OCI-LY3 (cell line): ENCODE data around the gene EFEMP1.
"Not testable (repeated sequence)": the region's sequence is repeated elsewhere in the genome, so short reads cannot be mapped to it uniquely, and the experiment has no call there.

Experiments
- H2AFZ ChIP-seq: fragments of 200-600, 300-600 bp; shearing (Covaris generic); 2 replicates; pipeline ENCODE4 v1.6.0; 2014; ENCODE audit warnings: antibody characterized with exemption, low read depth, low read length
- H3K27ac ChIP-seq: fragments of 200-600, 300-600 bp; sonication (generic); 2 replicates; pipeline ENCODE4 v1.5.1; 2014; ENCODE audit warnings: mild to moderate bottlenecking, low read length, moderate library complexity, mixed read lengths
- H3K27me3 ChIP-seq: fragments of 200-600, 300-600 bp; sonication (generic); 2 replicates; pipeline ENCODE4 v1.6.1; 2014; ENCODE audit warnings: low read depth, low read length, mixed read lengths
- H3K36me3 ChIP-seq: fragments of 200-600, 300-600 bp; sonication (generic); replicated peaks from 2 replicates; pipeline ENCODE3; 2014; ENCODE audit warnings: low read depth, low read length, mixed read lengths
- H3K4me1 ChIP-seq: fragments of 300-600, 200-600 bp; sonication (generic); 2 replicates; pipeline ENCODE4 v1.6.1; 2014; ENCODE audit warnings: low read length, mixed read lengths
- H3K4me2 ChIP-seq: fragments of 200-600, 300-600 bp; sonication (generic); 2 replicates; pipeline ENCODE4 v1.6.1; 2014; ENCODE audit warnings: low read length, mixed read lengths
- H3K4me3 ChIP-seq: fragments of 300-600, 200-600 bp; sonication (generic); 2 replicates; pipeline ENCODE4 v1.5.1; 2014; ENCODE audit warnings: antibody characterized with exemption, mild to moderate bottlenecking, low read length, moderate library complexity
- H3K79me2 ChIP-seq: fragments of 300-600, 200-600 bp; shearing (Covaris generic); 2 replicates; pipeline ENCODE4 v1.6.1; 2014; ENCODE audit warnings: mild to moderate bottlenecking, low read length, mixed read lengths
- H3K9ac ChIP-seq: fragments of 300-600, 200-600 bp; shearing (Covaris generic); 2 replicates; pipeline ENCODE4 v1.6.0; 2014; ENCODE audit warnings: mild to moderate bottlenecking, low read length, moderate library complexity
- H3K9me3 ChIP-seq: fragments of 200-600, 300-600 bp; shearing (Covaris generic); 2 replicates; pipeline ENCODE4 v1.6.1; 2014; ENCODE audit warnings: low read length, mixed read lengths; ENCODE audit not compliant: insufficient read depth
- H4K20me1 ChIP-seq: fragments of 200-600, 300-600 bp; sonication (generic); 2 replicates; pipeline ENCODE4 v1.6.1; 2016; ENCODE audit warnings: low read length, mixed read lengths; ENCODE audit not compliant: insufficient read depth
- EZH2phosphoT487 ChIP-seq: fragments of 200-600 bp; shearing (Covaris generic); IDR thresholded peaks from 2 replicates; pipeline ENCODE4 v1.6.1; 2018; ENCODE audit warnings: antibody characterized with exemption, mixed run types, low read depth
- TF ChIP-seq, protein P1 (sequence below): fragments of 200-600, 300-600 bp; sonication (generic); IDR thresholded peaks from 2 replicates; pipeline ENCODE4 v1.5.1; 2014; ENCODE audit warnings: antibody characterized with exemption, low read length, low read depth

EFEMP1 gene

DNA sequence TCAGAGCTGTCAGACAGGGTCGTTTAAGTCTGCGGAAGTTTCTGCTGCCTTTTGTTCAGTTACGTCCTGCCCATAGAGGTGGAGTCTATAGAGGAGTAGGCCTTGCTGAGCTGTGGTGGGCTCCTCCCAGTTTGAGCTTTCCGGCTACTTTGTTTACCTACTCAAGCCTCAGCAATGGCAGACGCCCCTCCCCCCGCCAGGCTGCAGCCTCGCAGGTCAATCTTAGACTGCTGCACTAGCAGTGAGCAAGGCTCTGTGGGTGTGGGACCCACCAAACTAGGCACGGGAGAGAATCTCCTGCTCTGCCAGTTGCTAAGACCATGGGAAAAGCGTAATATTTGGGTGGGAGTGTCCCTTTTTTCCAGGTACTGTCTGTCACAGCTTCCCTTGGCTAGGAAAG is 86.5 kb downstream of the EFEMP1 start:
- no peak overlapping the region for H2AFZ ChIP-seq
- no peak for TF ChIP-seq EZH2phosphoT487
- TF ChIP-seq, protein P1, sequence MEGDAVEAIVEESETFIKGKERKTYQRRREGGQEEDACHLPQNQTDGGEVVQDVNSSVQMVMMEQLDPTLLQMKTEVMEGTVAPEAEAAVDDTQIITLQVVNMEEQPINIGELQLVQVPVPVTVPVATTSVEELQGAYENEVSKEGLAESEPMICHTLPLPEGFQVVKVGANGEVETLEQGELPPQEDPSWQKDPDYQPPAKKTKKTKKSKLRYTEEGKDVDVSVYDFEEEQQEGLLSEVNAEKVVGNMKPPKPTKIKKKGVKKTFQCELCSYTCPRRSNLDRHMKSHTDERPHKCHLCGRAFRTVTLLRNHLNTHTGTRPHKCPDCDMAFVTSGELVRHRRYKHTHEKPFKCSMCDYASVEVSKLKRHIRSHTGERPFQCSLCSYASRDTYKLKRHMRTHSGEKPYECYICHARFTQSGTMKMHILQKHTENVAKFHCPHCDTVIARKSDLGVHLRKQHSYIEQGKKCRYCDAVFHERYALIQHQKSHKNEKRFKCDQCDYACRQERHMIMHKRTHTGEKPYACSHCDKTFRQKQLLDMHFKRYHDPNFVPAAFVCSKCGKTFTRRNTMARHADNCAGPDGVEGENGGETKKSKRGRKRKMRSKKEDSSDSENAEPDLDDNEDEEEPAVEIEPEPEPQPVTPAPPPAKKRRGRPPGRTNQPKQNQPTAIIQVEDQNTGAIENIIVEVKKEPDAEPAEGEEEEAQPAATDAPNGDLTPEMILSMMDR, result no peak

DNA sequence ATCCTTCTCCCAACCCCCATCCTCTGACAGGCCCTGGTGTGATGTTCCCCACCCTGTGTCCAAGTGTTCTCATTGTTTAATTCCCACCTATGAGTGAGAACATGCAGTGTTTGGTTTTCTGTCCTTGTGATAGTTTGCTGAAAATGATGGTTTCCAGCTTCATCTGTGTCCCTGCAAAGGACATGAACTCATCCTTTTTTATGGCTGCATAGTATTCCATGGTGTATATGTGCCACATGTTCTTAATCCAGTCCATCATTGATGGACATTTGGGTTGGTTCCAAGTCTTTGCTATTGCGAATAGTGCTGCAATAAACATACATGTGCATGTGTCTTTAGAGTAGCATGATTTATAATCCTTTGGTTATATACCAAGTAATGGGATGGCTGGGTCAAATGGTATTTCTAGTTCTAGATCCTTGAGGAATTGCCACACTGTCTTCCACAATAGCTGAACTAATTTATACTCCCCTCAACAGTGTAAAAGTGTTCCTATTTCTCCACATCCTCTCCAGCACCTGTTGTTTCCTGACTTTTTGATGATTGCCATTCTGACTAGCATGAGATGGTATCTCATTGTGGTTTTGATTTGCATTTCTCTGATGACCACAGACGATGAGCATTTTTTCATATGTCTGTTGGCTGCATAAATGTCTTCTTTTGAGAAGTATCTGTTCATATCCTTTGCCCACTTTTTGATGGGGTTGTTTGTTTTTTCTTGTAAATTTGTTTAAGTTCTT is 91.7 kb downstream of the EFEMP1 start:
- not testable (repeated sequence) for H3K36me3 ChIP-seq, H3K4me2 ChIP-seq, H3K9me3 ChIP-seq

More for the DNA sequence above, 86.5 kb downstream of the EFEMP1 start:
- Histone ChIP-seq H3K36me3 (no peaks in the 10 kb centered on the region), H3K4me2 (no peak overlapping the region), H3K9ac (no peak overlapping the region), H3K9me3 (no peaks in the 10 kb centered on the region), H3K4me1 (peaks cover 5% of the 10 kb centered on the region; the same call in 1 of the 2 replicates), H3K27me3 (no peaks in the 10 kb centered on the region), H4K20me1 (no peaks in the 10 kb centered on the region), H3K79me2 (no peaks in the 10 kb centered on the region), H3K4me3 (no peak overlapping the region), H3K27ac (no peak overlapping the region)

DNA sequence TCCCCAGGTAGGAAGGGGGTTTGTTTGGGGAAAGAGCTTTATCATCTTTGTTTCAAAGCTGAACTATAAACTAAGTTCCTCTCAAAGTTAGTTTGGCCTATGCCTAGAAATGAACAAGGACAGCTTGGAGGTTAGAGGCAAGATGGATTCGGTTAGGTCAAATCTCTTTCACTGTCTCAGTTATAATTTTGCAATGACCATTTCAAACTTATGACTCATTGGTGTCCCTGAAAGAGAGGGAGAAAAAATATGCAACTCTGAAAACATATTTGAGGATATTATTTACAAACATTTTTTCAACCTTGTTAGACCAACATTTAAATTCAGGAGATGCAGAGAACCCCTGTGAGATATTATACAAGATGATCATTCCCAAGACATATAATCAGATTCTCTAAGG is 95.7 kb downstream of the EFEMP1 start:
- Histone ChIP-seq H4K20me1 (no peaks in the 10 kb centered on the region), H3K27me3 (no peaks in the 10 kb centered on the region), H3K4me2 (no peak overlapping the region), H3K9me3 (no peaks in the 10 kb centered on the region), H3K27ac (no peak overlapping the region), H3K4me1 (no peaks in the 10 kb centered on the region), H2AFZ (no peak overlapping the region), H3K79me2 (no peaks in the 10 kb centered on the region), H3K9ac (no peak overlapping the region), H3K36me3 (no peaks in the 10 kb centered on the region), H3K4me3 (no peak overlapping the region)
- TF ChIP-seq, protein P1, result no peak
- TF ChIP-seq EZH2phosphoT487, result no peak

More for the DNA sequence above, 91.7 kb downstream of the EFEMP1 start:
- not testable (repeated sequence) for H4K20me1 ChIP-seq, H3K4me3 ChIP-seq, H2AFZ ChIP-seq, H3K9ac ChIP-seq, H3K27me3 ChIP-seq, H3K4me1 ChIP-seq, H3K79me2 ChIP-seq, H3K27ac ChIP-seq

DNA sequence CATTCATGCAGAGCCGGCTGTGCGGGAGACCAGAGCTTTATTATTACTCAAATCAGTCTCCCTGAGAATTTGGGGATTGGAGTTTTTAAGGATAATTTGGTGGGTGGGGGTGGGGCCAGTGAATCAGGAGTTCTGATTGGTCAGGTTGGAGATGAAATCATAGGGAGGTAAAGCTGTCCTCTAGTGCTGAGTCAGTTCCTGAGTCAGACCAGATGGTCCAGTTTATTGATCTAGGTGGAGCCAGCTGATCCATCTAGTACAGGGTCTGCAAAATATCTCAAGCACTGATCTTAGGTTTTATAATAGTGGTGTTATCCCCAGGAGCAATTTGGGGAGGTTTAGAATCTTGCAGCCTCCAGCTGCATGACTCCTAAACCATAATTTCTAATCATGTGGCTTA is 96.2 kb downstream of the EFEMP1 start:
- H2AFZ ChIP-seq, H3K4me1 ChIP-seq, H3K4me2 ChIP-seq: not testable (repeated sequence)

DNA sequence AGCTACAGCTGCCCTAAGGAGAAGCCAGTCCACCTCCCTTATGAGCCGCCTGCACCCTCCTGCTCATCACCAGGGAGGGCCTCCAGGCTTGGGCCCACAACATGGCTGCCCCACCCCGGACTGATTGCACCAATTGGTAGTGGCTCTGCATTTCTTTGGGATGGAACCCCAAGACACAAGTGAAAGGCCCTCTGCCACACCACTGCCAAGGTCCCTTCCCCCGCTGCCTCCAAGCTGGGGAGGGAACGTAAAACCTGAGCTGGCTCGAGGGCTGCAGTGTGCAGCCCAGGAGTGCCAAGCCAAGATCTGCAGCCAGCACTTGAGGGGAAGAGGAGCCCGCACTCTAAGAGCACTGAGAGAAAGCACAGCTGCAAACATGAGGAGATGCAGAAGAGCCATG is 97.3 kb downstream of the EFEMP1 start:
- H3K4me3 ChIP-seq, result no peak overlapping the region
- no peaks in the 10 kb centered on the region for H3K79me2 ChIP-seq
- no peaks in the 10 kb centered on the region for H3K9me3 ChIP-seq
- H3K36me3 ChIP-seq, result no peaks in the 10 kb centered on the region
- no peaks in the 10 kb centered on the region for H4K20me1 ChIP-seq
- no peaks in the 10 kb centered on the region for H3K4me1 ChIP-seq
- H3K27ac ChIP-seq, result no peak overlapping the region
- no peak overlapping the region for H3K9ac ChIP-seq
- no peak overlapping the region for H2AFZ ChIP-seq
- TF ChIP-seq, protein P1, result no peak
- no peak for TF ChIP-seq EZH2phosphoT487
- no peak overlapping the region for H3K4me2 ChIP-seq
- no peaks in the 10 kb centered on the region for H3K27me3 ChIP-seq

More for the DNA sequence above, 96.2 kb downstream of the EFEMP1 start:
- H3K79me2 ChIP-seq, H3K9ac ChIP-seq, H3K27ac ChIP-seq, H3K36me3 ChIP-seq, H3K27me3 ChIP-seq, H3K9me3 ChIP-seq, H3K4me3 ChIP-seq, H4K20me1 ChIP-seq: not testable (repeated sequence)
